Memory B cell (primary cell): ENCODE data around the gene CAMK1D.

Source experiments
- ATAC-seq: fragments of 150-1000 bp; cut with Tn5 transposase; 2 replicates; pipeline ENCODE4 v1.10.0; 2021; ENCODE audit warnings: low read depth, mild to moderate bottlenecking, moderate library complexity
- DNase-seq, 2 donors: peaks; one replicate each; pipeline ENCODE4 v3.0.0; 2022; ENCODE audit warnings: low spot score in 2 of 2
- H3K27ac Mint-ChIP-seq: one replicate; pipeline ENCODE4 v1.8.0; 2022; ENCODE audit warnings: mild to moderate bottlenecking, moderate library complexity, mixed read lengths
- H3K27me3 Mint-ChIP-seq: one replicate; pipeline ENCODE4 v1.8.0; 2022; ENCODE audit warnings: mixed read lengths
- H3K36me3 Mint-ChIP-seq: one replicate; pipeline ENCODE4 v1.8.0; 2022; ENCODE audit warnings: mild to moderate bottlenecking, mixed read lengths
- H3K4me1 Mint-ChIP-seq: one replicate; pipeline ENCODE4 v1.8.0; 2022; ENCODE audit warnings: mixed read lengths
- H3K4me3 Mint-ChIP-seq: one replicate; pipeline ENCODE4 v1.8.0; 2022; ENCODE audit warnings: mild to moderate bottlenecking, moderate library complexity, mixed read lengths
- H3K9me3 Mint-ChIP-seq: one replicate; pipeline ENCODE4 v1.8.0; 2022; ENCODE audit warnings: mixed read lengths

Gene CAMK1D

DNA sequence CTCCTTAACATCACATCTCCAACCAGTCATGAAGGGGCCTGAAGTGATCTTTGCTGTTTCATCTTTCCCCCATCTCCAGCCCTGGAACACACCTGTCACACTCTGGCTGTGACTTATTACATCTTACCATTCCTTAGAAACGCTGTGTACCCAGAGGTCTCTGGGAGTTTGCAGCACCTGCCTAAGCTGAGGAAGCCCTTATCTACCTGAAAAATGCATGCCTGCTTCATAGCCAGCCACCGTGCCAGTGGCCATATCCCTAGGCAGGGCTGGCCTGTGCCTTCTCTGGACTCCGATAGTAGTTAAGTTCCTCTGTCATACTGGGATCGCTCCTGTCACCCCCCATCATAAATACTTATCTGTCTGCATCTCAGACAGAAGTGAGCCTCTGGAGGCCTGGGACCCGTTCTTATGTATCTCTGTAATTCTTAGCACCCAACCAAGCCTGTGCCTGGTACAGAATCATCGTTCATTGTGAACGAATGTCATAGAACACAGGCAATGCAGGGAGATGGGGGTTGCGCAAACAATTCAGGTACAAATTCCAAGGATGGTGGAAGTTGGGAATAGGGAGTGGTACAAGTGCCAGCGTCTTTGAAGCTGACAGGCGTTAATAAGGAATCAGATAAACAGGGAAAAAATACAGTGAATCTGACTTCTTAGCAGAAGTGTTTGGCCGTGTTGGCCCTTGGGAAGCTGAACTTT is 254.6 kb downstream of the CAMK1D start:
- Mint-ChIP-seq H3K27me3 (no peaks in the 10 kb centered on the region), H3K9me3 (no peaks in the 10 kb centered on the region), H3K27ac (peak overlapping the region; percentile 15), H3K36me3 (peaks cover 18% of the 10 kb centered on the region), H3K4me1 (peaks cover 34% of the 10 kb centered on the region), H3K4me3 (no peak overlapping the region)
- ATAC-seq (no peak), DNase-seq (no peak)

GRCh38 chr10:12605580-12606405 is 256.4 kb downstream of the CAMK1D start:
- ATAC-seq, result peak; percentile 83
- Mint-ChIP-seq H3K4me3 (peak overlapping the region; percentile 79), H3K36me3 (peaks cover 9% of the 10 kb centered on the region), H3K27me3 (no peaks in the 10 kb centered on the region), H3K9me3 (no peaks in the 10 kb centered on the region), H3K4me1 (peaks cover 33% of the 10 kb centered on the region), H3K27ac (peak overlapping the region; percentile 84)
- peak; percentile 23 to 42 for DNase-seq

- peak overlapping the region; percentile 79 for H3K4me3 Mint-ChIP-seq
- H3K27me3 Mint-ChIP-seq, result no peaks in the 10 kb centered on the region
- no peak for ATAC-seq
- peaks cover 32% of the 10 kb centered on the region for H3K4me1 Mint-ChIP-seq
- peak overlapping the region; percentile 84 for H3K27ac Mint-ChIP-seq
- peaks cover 7% of the 10 kb centered on the region for H3K36me3 Mint-ChIP-seq
- no peaks in the 10 kb centered on the region for H3K9me3 Mint-ChIP-seq
- DNase-seq, result no peak
Observed at GRCh38 chr10:12606461-12606860, 257.1 kb downstream of the CAMK1D start.

DNA sequence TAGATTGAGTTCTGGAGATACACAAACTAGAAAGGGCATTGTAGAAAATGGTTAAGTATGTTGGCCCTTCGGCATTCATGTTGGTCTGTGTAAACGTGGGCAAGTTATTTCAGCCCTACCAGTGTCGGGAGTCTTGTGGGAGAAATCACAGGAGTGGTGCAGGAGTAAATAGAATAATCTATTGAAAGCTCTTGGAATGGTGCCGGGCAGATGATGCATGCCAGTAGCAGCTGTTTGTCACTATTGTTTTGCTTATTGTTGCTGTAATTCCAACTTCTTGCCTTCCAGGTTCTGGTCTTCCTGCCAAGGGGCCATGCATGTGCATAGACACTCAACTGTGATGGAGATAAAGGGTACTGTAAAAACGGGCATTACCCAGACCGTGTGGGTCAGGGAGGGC is 259.4 kb downstream of the CAMK1D start:
- no peaks in the 10 kb centered on the region for H3K27me3 Mint-ChIP-seq
- no peaks in the 10 kb centered on the region for H3K9me3 Mint-ChIP-seq
- no peak overlapping the region for H3K27ac Mint-ChIP-seq
- no peak overlapping the region for H3K4me3 Mint-ChIP-seq
- peaks cover 4% of the 10 kb centered on the region for H3K36me3 Mint-ChIP-seq
- DNase-seq, result no peak
- ATAC-seq, result no peak
- H3K4me1 Mint-ChIP-seq, result peaks cover 25% of the 10 kb centered on the region

DNA sequence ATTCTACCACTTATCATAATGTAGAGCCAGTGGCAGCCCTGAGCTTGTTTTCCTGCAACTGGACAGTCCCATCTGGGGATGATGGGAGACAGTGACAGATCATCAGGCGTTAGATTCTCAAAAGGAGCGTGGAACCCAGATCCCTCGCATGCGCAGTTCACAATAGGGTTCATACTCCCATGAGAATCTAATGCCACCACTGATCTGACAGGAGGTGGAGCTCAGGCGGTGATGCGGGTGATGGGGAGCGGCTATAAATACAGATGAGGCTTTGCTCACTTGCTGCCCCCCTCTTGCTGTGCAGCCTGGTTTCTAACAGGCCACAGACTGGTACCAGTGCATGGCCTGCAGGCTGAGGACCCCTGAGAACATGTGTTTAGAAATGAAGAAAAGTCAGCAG is 260.1 kb downstream of the CAMK1D start:
- H3K4me1 Mint-ChIP-seq, result peaks cover 20% of the 10 kb centered on the region
- ATAC-seq (no peak), DNase-seq (no peak)
- H3K27me3 Mint-ChIP-seq, result no peaks in the 10 kb centered on the region
- peaks cover 4% of the 10 kb centered on the region for H3K36me3 Mint-ChIP-seq
- no peak overlapping the region for H3K4me3 Mint-ChIP-seq
- no peaks in the 10 kb centered on the region for H3K9me3 Mint-ChIP-seq
- no peak overlapping the region for H3K27ac Mint-ChIP-seq

- H3K27ac Mint-ChIP-seq, result no peak overlapping the region
- ATAC-seq, result no peak
- H3K9me3 Mint-ChIP-seq, result no peaks in the 10 kb centered on the region
Observed at GRCh38 chr10:12613136-12613535, 263.8 kb downstream of the CAMK1D start.

GRCh38 chr10:12614177-12614995 is 265.0 kb downstream of the CAMK1D start:
- no peaks in the 10 kb centered on the region for H3K27me3 Mint-ChIP-seq
- ATAC-seq (no peak), DNase-seq (no peak)
- H3K4me1 Mint-ChIP-seq, result peaks cover 21% of the 10 kb centered on the region
- no peaks in the 10 kb centered on the region for H3K9me3 Mint-ChIP-seq
- H3K27ac Mint-ChIP-seq, result no peak overlapping the region
- peaks cover 4% of the 10 kb centered on the region for H3K36me3 Mint-ChIP-seq
- no peak overlapping the region for H3K4me3 Mint-ChIP-seq

More at GRCh38 chr10:12613136-12613535, 263.8 kb downstream of the CAMK1D start:
- H3K27me3 Mint-ChIP-seq, result no peaks in the 10 kb centered on the region
- DNase-seq, result no peak
- peaks cover 16% of the 10 kb centered on the region for H3K4me1 Mint-ChIP-seq
- H3K4me3 Mint-ChIP-seq, result no peak overlapping the region
- H3K36me3 Mint-ChIP-seq, result peaks cover 4% of the 10 kb centered on the region

DNA sequence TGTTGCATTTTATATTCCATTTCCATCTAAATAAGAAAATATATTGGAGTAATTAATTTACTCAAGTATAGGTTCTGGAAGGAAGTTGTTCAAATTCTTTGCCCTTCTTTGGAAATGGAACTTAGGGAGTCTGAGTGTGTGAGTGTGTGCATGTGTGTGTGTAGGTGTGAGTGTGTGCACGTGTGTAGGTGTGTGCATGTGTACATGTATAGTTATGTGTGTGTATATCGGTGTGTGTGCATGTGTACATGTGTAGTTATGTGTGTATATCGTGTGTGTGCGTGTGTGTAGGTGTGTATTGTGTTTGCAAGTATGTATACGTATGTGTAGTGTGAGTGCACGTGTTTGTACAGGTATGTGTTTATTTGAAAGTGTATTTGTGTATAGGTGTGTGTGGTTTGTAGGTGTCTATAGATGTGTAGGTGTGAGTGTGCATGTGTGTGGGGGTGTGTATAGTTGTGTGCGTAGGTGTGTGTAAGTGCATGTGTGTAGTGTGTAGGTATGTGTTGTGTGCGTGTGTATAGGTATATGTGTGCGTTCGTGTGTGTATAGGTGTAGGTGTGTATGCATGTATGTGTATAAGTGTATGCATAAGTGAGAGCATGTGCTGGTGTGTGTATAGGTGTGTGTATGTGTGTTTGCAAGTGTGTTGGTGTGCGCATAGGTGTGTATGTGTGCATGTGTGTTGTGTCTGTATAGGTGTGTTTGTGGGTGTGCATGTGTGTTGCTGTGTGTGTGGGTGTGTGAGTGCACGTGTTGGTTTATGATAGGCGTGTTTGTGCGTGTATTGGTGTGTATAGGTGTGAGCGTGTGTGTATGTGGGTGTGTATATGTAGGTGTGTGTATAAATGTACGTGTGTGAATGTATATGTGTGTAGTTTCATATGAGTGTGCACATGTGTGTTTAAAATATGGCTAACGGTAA is 266.2 kb downstream of the CAMK1D start:
- Mint-ChIP-seq H3K4me3 (no peak overlapping the region), H3K4me1 (peaks cover 25% of the 10 kb centered on the region), H3K9me3 (no peaks in the 10 kb centered on the region), H3K36me3 (peaks cover 5% of the 10 kb centered on the region), H3K27me3 (no peaks in the 10 kb centered on the region), H3K27ac (no peak overlapping the region)
- DNase-seq (no peak), ATAC-seq (no peak)

- peak overlapping the region; percentile 60 for H3K27ac Mint-ChIP-seq
- peaks cover 3% of the 10 kb centered on the region for H3K36me3 Mint-ChIP-seq
- no peak overlapping the region for H3K4me3 Mint-ChIP-seq
- H3K4me1 Mint-ChIP-seq, result peaks cover 32% of the 10 kb centered on the region
- H3K27me3 Mint-ChIP-seq, result no peaks in the 10 kb centered on the region
- H3K9me3 Mint-ChIP-seq, result no peaks in the 10 kb centered on the region
- ATAC-seq (peak; percentile 68), DNase-seq (no peak)
Observed at GRCh38 chr10:12617191-12618175, 268.1 kb downstream of the CAMK1D start.

DNA sequence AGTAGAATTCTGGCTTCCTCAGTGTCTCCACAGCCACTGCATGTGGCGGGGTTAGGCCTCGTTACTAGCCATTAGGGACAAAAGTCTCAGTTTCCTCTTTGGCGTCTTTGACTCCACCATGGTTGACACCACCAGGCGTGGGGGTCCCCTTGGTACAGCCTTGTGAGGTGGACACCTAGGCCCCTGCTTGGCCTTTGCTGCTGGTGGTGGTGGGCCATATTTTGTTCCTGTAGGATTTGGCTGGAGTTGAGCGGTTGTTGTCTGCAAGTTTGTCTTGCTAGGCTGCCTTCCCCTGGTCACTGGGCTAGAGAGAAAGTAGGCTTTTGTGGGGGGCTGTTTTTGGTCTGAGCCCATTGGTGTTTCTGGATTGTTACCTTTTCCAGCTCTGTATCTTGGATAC is 272.7 kb downstream of the CAMK1D start:
- DNase-seq (no peak), ATAC-seq (no peak)
- Mint-ChIP-seq H3K36me3 (peaks cover 15% of the 10 kb centered on the region), H3K27ac (no peak overlapping the region), H3K4me3 (no peak overlapping the region), H3K27me3 (no peaks in the 10 kb centered on the region), H3K4me1 (peaks cover 36% of the 10 kb centered on the region), H3K9me3 (no peaks in the 10 kb centered on the region)

DNA sequence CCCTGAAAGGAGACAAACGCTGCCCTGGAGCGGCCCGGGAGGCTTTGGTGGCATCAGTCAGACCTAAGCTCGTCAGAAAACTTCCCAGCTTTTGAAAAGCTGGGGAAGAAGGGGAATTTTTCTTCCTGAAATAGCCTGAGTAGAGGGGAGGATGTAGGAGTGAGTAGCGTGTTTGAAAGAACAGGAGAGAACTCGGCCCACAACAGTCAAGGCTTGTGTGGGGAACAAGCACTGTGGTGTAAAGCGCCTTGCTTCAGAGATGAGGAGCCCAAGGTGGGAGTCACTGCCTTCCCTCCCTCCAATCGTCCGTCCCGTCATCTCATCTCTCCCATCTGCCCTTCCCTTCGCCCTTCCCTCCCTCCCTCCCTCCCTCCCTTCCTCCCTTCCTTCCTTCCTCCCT is 273.3 kb downstream of the CAMK1D start:
- H3K9me3 Mint-ChIP-seq, result no peaks in the 10 kb centered on the region
- no peak overlapping the region for H3K4me3 Mint-ChIP-seq
- ATAC-seq, result no peak
- H3K27ac Mint-ChIP-seq, result no peak overlapping the region
- peaks cover 15% of the 10 kb centered on the region for H3K36me3 Mint-ChIP-seq
- DNase-seq, result no peak
- H3K27me3 Mint-ChIP-seq, result no peaks in the 10 kb centered on the region
- peaks cover 30% of the 10 kb centered on the region for H3K4me1 Mint-ChIP-seq

- ATAC-seq (no peak), DNase-seq (no peak)
- no peaks in the 10 kb centered on the region for H3K9me3 Mint-ChIP-seq
- no peaks in the 10 kb centered on the region for H3K27me3 Mint-ChIP-seq
- peaks cover 32% of the 10 kb centered on the region for H3K4me1 Mint-ChIP-seq
- no peak overlapping the region for H3K4me3 Mint-ChIP-seq
- peaks cover 16% of the 10 kb centered on the region for H3K36me3 Mint-ChIP-seq
- no peak overlapping the region for H3K27ac Mint-ChIP-seq
Observed at GRCh38 chr10:12625393-12626023, 276.2 kb downstream of the CAMK1D start.
